Mucosa of descending colon (tissue), 3 donors: ENCODE measurements around the gene DSCAML1. TPM values are rescaled to one million over a fixed set of nuclear protein-coding genes. Genes with fewer than 3 reads are reported as not detected.
A peak's percentile ranks its signal among the peaks of the same experiment; 100 is the strongest.

Source experiments
- ATAC-seq: fragments of 200-7000 bp; cut with Tn5 transposase; one replicate; pipeline ENCODE4 v1.9.1; 2020; ENCODE audit warnings: mild to moderate bottlenecking, moderate library complexity
- DNase-seq, 3 donors: peaks; one replicate each; pipeline ENCODE4 v3.0.0-alpha.2; 2020
- H3K36me3 ChIP-seq: fragments of 200-600 bp; one replicate; pipeline ENCODE4 v1.8.0; 2021; ENCODE audit warnings: low read depth, mild to moderate bottlenecking
- H3K4me1 ChIP-seq: fragments of 200-600 bp; one replicate; pipeline ENCODE4 v1.8.0; 2021; ENCODE audit warnings: low read depth, mild to moderate bottlenecking
- H3K4me3 ChIP-seq: fragments of 200-600 bp; one replicate; pipeline ENCODE4 v1.8.0; 2021; ENCODE audit warnings: mild to moderate bottlenecking
- H3K9me3 ChIP-seq: fragments of 200-600 bp; one replicate; pipeline ENCODE4 v1.8.0; 2021; ENCODE audit warnings: mild to moderate bottlenecking
- CTCF ChIP-seq: fragments of 200-600 bp; IDR thresholded peaks from one replicate; pipeline ENCODE4 v1.8.0; 2022; ENCODE audit warnings: antibody characterized with exemption, mild to moderate bottlenecking
- intact Hi-C, 2 donors: fragments of 100-400 bp; cut with DNase I in 1 of 2; cut with micrococcal nuclease in 1 of 2; formaldehyde crosslinking; loops; one replicate each; pipeline versions ENCODE4 v1.11.0 to v1.11.1; 2022; cut with DNase I, micrococcal nuclease
- total RNA-seq, 3 donors: library from RNA; stranded (reverse); fragmentation: NEBNext Ultra II Directional in 2 of 3; extraction: Animal tissue kit (Norgen Biotek cat#: 25700) in 2 of 3; gene quantifications; one replicate each; pipeline versions ENCODE4 v1.2.1 to v1.2.4, GENCODE V29; 2021 to 2023
- donor health status: DM: no; HTN: no; CAD: no; lungs with moderate emphysema.
- donor health status: DM: no; HTN: no; CAD: no.
- donor health status: DM: no; HTN: yes; CAD: no.

The DSCAML1 gene
- total RNA-seq, 3 donors from 2014 or later, result 5.0 to 5.5 (median 5.3) TPM

DNA sequence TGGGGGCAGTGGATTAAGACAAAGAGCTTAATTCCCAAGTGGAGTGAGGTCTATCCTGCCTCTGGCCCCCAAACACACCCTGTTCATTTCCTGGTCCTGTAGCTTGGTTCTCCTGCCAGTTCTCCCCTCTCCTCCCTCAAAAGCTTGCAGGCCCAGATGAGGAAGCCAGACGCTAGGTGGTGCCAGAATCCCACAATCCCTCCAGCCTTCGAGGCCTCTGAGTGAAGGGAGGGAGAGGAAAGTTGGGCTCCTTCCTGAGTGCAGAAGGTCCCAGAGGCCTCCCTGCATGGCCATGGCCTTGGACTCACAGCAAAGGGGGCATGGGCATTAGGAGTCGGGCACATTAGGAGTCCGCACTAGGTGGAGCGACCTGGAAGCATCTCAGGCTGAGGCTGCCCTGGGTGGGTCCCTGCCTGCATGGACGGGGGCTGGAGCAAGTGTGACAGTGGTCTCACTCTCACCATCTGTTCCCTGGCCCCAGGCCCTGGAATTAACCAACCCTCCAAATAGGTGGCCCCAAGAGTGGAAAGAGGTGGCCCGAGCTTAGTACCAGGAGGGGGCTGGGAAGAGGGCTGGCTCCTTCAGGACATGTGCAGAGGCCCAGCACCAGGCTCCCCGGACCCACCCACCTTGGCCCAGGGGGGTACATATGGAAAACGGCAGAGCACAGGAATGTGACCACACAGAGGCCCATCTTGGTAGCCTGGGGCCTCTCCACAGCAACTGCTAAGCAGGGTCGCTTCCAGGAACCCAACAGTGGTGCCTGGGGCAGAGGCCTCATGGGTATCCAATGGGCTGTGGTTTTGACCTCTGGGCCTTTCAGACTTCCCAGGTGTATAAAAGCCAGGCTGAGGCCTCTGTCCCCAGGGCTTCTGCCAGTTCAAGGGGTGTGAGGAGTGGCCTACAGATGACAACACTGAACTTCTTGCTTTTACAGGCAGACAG lies 22.4 kb upstream of the DSCAML1 start:
- intact Hi-C loops, result loop anchor here (5.0 to 10.0 kb wide), 3 partner anchors 135 to 397 kb away; no protein-coding TSS in a partner anchor
- Histone ChIP-seq H3K4me3 (no peak overlapping the region), H3K4me1 (peaks cover 48% of the 10 kb centered on the region), H3K9me3 (no peaks in the 10 kb centered on the region), H3K36me3 (no peaks in the 10 kb centered on the region)
- TF ChIP-seq CTCF, result peak; percentile 29
- DNase-seq (peak; percentile 71 to 86 (median 84)), ATAC-seq (peak; percentile 36)

- intact Hi-C loops, result loop anchor here (5.0 kb wide), 2 partner anchors 391 to 396 kb away; no protein-coding TSS in a partner anchor
- Histone ChIP-seq H3K36me3 (no peaks in the 10 kb centered on the region), H3K4me3 (no peak overlapping the region), H3K4me1 (peaks cover 56% of the 10 kb centered on the region), H3K9me3 (no peaks in the 10 kb centered on the region)
- DNase-seq (peak in 1 of 3 donors; percentile 34), ATAC-seq (no peak)
- TF ChIP-seq CTCF, result no peak
These were observed 21.2 kb upstream of the DSCAML1 start for GRCh38 chr11:117818041-117818873.

GRCh38 chr11:117817368-117818040 lies 20.5 kb upstream of the DSCAML1 start:
- TF ChIP-seq CTCF, result peak; percentile 99
- ATAC-seq (peak; percentile 52), DNase-seq (peak; percentile 81 to 90 (median 89))
- no peaks in the 10 kb centered on the region for H3K9me3 ChIP-seq
- intact Hi-C loops, result loop anchor here (5.0 kb wide), 2 partner anchors 390 to 395 kb away; no protein-coding TSS in a partner anchor
- peaks cover 56% of the 10 kb centered on the region for H3K4me1 ChIP-seq
- no peaks in the 10 kb centered on the region for H3K36me3 ChIP-seq
- no peak overlapping the region for H3K4me3 ChIP-seq

- H3K4me3 ChIP-seq, result no peak overlapping the region
- intact Hi-C loops, result loop anchor here (5.0 kb wide), 2 partner anchors 390 to 395 kb away; no protein-coding TSS in a partner anchor
- peaks cover 54% of the 10 kb centered on the region for H3K4me1 ChIP-seq
- no peaks in the 10 kb centered on the region for H3K9me3 ChIP-seq
- ATAC-seq (no peak), DNase-seq (peak in 2 of 3 donors; percentile 46 to 54)
- no peaks in the 10 kb centered on the region for H3K36me3 ChIP-seq
- TF ChIP-seq CTCF, result no peak
These were observed 19.9 kb upstream of the DSCAML1 start for GRCh38 chr11:117816846-117817367.
